Epithelial cell of prostate (primary cell): Measurements from ENCODE around the gene ZNF3.
"Not testable (repeated sequence)": the region's sequence is repeated elsewhere in the genome, so short reads cannot be mapped to it uniquely, and the experiment has no call there.

Experiments
- DNase-seq: peaks from one replicate; pipeline ENCODE4 v3.0.0-alpha.2; 2011; ENCODE audit warnings: low read depth, low spot score
- H3K27ac ChIP-seq: fragments of 450-650 bp; 2 replicates; pipeline ENCODE4 v1.5.1; 2017; ENCODE audit warnings: mild to moderate bottlenecking

Gene ZNF3

GRCh38 chr7:100081535-100082102 lies at the start of gene ZNF3:
Gene ZNF3 (minus strand): TSS chr7:100081723. CDS start chr7:100077357, 4,366 bp downstream.
- H3K27ac ChIP-seq, result peak within 1 kb of the TSS; percentile 59

DNA sequence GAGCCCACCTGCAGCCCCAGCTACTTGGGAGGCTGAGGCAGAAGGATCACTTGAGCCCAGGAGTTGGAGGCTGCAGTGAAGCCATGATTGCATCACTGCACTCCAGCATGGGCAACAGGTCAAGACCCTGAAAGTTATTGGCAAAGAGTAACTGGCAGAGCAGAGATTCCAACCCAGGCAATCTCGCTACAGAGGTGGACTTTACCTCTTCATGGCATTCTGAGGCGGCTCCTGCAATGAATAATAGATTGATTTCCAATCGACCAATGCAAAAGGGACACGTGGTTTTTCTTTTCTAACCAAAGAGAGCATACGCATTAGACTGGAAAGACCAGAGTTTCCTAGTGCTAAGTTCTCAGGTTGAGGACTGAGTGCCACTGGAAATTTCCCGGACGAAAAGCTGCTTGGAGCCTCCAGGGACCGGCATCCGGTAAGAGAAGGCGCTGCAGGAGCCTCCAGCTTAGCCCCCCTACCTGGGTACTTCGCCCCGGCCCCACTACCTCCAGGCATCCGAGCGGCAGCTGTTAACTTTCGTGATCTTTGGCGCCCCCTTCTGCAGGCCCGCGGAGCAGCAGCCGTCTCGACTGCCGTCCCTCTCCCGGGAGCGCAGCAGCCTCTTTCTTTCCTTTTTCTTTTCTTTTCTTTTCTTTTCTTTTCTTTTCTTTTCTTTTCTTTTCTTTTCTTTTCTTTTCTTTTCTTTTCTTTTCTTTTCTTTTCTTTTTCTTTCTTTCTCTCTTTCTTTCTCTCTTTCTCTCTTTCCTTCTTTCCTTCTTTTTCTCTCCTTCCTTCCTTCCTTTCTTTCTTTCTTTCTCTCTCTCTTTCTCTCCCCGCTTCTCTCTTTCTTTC lies 49.3 kb upstream of the ZNF3 start:
- peak overlapping the region; percentile 40 for H3K27ac ChIP-seq
- DNase-seq, result no peak

More at GRCh38 chr7:100081535-100082102, at the start of gene ZNF3:
- DNase-seq, result peak; percentile 92

DNA sequence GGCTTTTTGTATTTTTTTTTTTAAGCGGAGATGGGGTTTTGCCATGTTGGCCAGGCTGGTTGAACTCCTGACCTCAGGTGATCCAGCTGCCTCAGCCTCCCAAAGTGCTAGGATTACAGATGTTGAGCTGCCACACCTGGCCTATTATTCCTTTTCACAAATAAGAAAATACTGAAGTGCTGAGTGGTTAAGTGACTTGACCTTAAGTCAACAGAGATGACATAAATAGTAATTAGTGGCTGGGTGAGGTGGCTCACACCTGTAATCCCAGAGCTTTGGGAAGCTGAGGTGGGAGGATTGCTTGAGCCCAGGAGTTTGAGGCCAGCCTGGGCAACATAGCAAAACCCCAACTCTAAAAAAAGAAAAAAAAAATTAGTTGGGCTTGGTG lies 48.7 kb upstream of the ZNF3 start:
- not testable (repeated sequence) for DNase-seq
- peak overlapping the region; percentile 40 for H3K27ac ChIP-seq

DNA sequence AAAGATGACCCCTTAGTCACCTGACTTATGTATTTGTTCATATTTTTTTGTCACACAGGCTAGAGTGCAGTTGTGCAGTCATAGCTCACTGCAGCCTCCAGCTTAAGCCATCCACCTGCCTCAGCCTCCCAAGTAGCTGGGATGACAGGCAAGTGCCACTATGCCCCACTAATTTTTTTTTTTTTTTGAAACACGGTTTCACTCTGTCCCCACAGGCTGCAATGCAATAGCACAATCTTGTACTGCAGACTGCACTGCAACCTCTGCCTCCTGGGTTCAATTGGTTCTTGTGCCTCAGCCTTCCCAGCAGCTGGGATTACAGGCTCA lies 47.1 kb upstream of the ZNF3 start:
- DNase-seq, result no peak
- H3K27ac ChIP-seq, result no peak overlapping the region

DNA sequence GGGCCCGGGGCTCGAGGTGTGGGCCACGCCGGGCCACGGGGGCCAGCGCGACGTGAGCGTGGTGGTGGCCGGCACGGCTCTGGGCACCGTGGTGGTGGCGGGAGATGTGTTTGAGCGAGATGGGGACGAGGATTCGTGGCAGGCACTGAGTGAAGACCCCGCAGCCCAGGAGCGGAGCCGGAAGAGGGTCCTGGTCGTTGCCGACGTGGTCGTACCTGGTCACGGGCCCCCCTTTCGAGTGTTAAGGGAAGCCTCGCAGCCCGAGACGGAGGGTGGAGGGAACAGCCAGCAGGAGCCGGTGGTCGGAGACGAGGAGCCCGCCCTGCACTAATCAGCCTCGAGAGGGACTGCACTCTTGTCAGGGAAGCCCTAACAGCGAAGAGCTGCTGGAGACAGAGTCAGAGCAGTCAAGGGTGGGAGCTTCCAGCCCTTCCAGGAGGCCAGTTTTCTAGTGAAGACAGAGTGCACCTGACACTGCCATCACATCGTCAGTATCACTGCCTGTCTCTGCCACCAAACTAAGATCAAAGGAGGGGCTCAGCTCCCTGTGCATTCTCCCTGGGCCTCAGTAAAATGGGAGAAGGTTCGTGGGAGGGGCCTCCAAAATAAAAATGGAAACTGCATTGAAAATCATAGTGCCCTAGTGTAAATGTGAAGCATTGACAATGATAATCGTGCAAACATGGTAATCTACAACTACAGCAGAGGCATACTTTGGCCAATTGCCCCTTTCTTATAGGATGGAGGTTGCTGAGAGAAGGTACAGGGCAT lies 46.5 kb upstream of the ZNF3 start:
- H3K27ac ChIP-seq, result peak overlapping the region; percentile 89
- no peak for DNase-seq

- DNase-seq, result peak; percentile 43
- peak within 1 kb of the TSS; percentile 89 for H3K27ac ChIP-seq
Measured at GRCh38 chr7:100126931-100127865, 45.7 kb upstream of the ZNF3 start, which contains the start of gene MBLAC1. Gene MBLAC1 (plus strand): TSS chr7:100126967. CDS start chr7:100127396, 429 bp downstream.

- H3K27ac ChIP-seq, result peak overlapping the region; percentile 89
- DNase-seq, result no peak
Measured at GRCh38 chr7:100126239-100126930, 44.9 kb upstream of the ZNF3 start.

- H3K27ac ChIP-seq, result no peak overlapping the region
- no peak for DNase-seq
Measured at GRCh38 chr7:100124301-100125230, 43.0 kb upstream of the ZNF3 start.

- no peak for DNase-seq
- no peak overlapping the region for H3K27ac ChIP-seq
Measured at GRCh38 chr7:100122568-100122967, 41.0 kb upstream of the ZNF3 start.

- no peak for DNase-seq
- H3K27ac ChIP-seq, result no peak overlapping the region
Measured at GRCh38 chr7:100122067-100122466, 40.5 kb upstream of the ZNF3 start.

DNA sequence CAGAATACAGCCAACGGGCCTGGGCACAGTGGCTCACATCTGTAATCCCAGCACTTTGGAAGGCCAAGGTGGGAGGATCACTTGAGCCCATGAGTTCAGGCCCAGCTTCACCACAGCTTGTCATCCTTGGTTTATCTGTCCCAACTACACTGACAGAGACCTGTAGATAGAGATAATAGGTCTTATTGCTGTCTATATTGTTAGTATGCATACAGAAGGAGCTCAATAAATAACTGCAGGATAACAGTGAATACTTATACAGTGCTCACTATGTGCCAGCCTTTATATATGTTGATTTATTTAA lies 39.2 kb upstream of the ZNF3 start:
- DNase-seq, result no peak
- no peak overlapping the region for H3K27ac ChIP-seq

DNA sequence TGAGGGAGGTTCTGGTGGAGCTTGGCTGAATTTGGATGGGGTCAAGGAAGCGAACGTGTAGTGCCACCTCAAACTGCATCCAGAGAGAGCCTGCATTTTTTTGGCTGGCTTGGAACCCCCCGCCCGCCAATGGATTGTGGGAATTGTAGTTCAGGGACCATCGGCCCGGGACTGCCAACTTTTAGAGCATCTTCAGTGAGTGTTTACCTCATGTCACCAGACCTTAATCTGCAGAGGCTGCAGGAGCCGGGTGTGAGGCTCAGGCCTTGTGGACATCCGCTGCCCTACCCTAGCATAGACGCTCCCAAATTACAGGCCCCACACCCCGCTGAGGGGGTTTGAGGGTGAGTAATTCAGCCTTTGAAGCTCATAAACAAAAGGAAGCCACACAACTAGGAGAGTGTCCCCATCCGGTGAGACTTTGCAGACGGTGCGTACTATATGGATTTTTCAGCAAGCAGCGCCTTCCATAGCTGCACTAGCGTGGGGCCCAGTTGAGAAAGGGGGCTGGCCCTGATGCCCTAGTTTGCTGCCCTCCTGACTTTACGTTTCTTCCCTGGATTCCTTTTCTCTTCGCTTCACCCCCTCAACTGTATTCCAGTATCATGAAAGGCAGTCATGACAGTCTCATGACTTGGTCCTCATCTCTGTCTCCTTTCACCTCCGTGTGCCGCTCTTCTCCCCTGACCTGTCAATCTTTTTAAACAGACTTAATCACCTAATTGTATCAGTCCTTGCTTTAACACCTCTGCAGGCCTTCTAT lies 38.6 kb upstream of the ZNF3 start:
- no peak for DNase-seq
- peak overlapping the region; percentile 67 for H3K27ac ChIP-seq

GRCh38 chr7:100119072-100119969 lies 37.8 kb upstream of the ZNF3 start, which contains the start of the genes CNPY4 and TAF6:
Gene CNPY4 (plus strand): TSS chr7:100119634. CDS start chr7:100119745, 111 bp downstream.
Gene TAF6 (minus strand): TSS chr7:100119358. CDS start chr7:100114209, 5,149 bp downstream.
- peak within 1 kb of the TSS; percentile 67 for H3K27ac ChIP-seq
- peak; percentile 69 for DNase-seq

GRCh38 chr7:100118388-100119071 lies 37.0 kb upstream of the ZNF3 start:
- H3K27ac ChIP-seq, result peak overlapping the region; percentile 67
- DNase-seq, result no peak

- DNase-seq, result no peak
- H3K27ac ChIP-seq, result no peak overlapping the region
Measured at GRCh38 chr7:100115026-100115425, 33.5 kb upstream of the ZNF3 start.

GRCh38 chr7:100111914-100112313 lies 30.4 kb upstream of the ZNF3 start:
- DNase-seq, result no peak
- no peak overlapping the region for H3K27ac ChIP-seq
